ENCODE data around the gene RAP2B.

- TF ChIP-seq CTCF (IDR thresholded peaks at IDR 0.05 in 4 of 5, conservative IDR thresholded peaks at IDR 0.05 in 1 of 5) (no peak), POLR2A (IDR thresholded peaks at IDR 0.05) (no peak)
Measured at GRCh38 chr3:153165261-153165681, 3.2 kb downstream of the RAP2B start.

All from gastrocnemius medialis (tissue), 4 donors.